Gastroesophageal sphincter (tissue), 3 donors: Measurements from ENCODE around the gene FASN.

Source experiments
- POLR2A ChIP-seq, 2 donors: fragments of 450-650 bp; IDR thresholded peaks; one replicate each; pipeline ENCODE4 v1.6.1; 2017; ENCODE audit warnings: antibody characterized with exemption in 2 of 2, mild to moderate bottlenecking in 2 of 2, moderate library complexity in 1 of 2
- POLR2AphosphoS5 ChIP-seq: sonication (generic); formaldehyde crosslinking; IDR thresholded peaks from one replicate; pipeline ENCODE4 v1.6.1; 2017; ENCODE audit warnings: antibody characterized with exemption
- TF ChIP-seq, protein P1 (sequence below), 4 experiments: fragments of 200-600 bp in 2 of 4; fragments of 450-650 bp in 2 of 4; sonication (generic) in 1 of 4; IDR thresholded peaks; one replicate each; pipeline ENCODE4 v1.5.1; 2017 to 2019; ENCODE audit warnings: antibody characterized with exemption in 4 of 4, mild to moderate bottlenecking in 2 of 4, moderate library complexity in 2 of 4

DNA sequence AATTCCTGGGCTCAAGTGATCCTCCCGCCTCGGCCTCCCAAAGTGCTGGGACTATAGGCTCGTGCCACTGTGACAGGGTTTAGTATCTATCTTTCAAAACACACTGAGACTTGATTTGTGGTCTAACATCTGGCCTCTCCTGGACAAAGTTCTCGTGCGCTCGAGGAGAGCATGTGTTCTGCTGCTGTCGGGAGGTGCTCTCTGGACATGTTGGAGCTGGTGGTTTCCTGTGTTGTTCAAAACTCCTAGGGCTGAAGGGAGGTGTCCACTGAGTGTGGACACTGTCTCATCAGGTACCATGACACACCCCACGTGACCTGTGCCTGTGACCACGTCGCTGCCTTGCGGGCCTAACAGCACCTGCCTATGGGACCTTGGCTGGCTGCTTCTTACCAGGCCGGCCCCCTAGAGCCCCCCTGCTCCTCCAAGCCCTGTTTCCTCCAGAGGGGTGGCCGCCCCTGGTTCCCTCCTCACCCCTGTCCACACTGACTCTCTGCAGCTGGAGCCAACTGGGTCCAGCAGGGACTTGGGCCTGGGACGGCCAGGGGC lies 52.0 kb downstream of the FASN start:
- TF ChIP-seq, protein P1, sequence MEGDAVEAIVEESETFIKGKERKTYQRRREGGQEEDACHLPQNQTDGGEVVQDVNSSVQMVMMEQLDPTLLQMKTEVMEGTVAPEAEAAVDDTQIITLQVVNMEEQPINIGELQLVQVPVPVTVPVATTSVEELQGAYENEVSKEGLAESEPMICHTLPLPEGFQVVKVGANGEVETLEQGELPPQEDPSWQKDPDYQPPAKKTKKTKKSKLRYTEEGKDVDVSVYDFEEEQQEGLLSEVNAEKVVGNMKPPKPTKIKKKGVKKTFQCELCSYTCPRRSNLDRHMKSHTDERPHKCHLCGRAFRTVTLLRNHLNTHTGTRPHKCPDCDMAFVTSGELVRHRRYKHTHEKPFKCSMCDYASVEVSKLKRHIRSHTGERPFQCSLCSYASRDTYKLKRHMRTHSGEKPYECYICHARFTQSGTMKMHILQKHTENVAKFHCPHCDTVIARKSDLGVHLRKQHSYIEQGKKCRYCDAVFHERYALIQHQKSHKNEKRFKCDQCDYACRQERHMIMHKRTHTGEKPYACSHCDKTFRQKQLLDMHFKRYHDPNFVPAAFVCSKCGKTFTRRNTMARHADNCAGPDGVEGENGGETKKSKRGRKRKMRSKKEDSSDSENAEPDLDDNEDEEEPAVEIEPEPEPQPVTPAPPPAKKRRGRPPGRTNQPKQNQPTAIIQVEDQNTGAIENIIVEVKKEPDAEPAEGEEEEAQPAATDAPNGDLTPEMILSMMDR (IDR thresholded peaks at IDR 0.05) = no peak
- no peak for TF ChIP-seq POLR2AphosphoS5
- TF ChIP-seq POLR2A (IDR thresholded peaks at IDR 0.05) = no peak
